ENCODE measurements around the gene SDHAF4.
"Not testable (repeated sequence)": the region's sequence is repeated elsewhere in the genome, so short reads cannot be mapped to it uniquely, and the experiment has no call there.

SDHAF4 gene

DNA sequence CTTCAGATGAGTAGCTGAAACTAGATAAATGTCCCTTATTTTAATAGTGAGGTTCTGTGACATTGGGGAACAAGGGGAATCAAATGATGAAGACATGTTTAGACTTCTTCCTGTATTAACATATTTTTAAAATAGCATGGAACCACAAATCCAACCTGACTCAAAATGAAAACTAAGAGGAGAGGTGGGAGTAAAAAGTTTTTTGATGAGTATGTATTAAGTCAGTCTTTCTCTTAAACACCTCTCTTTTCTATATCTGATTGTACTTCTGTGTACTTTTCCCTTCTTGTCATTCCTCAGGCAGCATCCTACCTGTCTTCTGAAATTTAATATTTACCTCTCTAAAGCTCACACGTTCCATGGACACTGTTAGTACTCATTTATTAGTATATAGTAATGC lies 8.7 kb upstream of the SDHAF4 start:
- no peak for TF ChIP-seq ZFX (IDR thresholded peaks at IDR 0.05)
- TF ChIP-seq, protein P1, sequence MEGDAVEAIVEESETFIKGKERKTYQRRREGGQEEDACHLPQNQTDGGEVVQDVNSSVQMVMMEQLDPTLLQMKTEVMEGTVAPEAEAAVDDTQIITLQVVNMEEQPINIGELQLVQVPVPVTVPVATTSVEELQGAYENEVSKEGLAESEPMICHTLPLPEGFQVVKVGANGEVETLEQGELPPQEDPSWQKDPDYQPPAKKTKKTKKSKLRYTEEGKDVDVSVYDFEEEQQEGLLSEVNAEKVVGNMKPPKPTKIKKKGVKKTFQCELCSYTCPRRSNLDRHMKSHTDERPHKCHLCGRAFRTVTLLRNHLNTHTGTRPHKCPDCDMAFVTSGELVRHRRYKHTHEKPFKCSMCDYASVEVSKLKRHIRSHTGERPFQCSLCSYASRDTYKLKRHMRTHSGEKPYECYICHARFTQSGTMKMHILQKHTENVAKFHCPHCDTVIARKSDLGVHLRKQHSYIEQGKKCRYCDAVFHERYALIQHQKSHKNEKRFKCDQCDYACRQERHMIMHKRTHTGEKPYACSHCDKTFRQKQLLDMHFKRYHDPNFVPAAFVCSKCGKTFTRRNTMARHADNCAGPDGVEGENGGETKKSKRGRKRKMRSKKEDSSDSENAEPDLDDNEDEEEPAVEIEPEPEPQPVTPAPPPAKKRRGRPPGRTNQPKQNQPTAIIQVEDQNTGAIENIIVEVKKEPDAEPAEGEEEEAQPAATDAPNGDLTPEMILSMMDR (conservative IDR thresholded peaks at IDR 0.05), result no peak
- no peak overlapping the region for H3K27ac ChIP-seq

DNA sequence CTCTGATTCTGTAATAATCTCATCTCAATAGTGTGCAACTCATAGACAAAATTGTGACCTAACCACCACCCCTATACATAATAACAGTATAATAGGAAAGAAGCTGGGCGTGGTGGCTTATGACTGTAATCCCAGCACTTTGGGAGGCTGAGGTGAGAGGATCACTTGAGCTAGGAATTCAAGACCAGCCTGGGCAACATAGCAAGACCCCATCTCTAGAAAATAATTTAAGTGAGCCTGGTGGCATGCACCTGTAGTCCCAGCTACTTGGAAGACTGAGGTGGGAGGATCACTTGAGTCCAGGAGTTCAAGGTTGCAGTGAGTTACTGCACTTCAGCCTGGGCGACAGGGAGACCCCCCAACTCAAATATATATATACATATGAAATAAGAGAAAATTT lies 4.3 kb upstream of the SDHAF4 start:
- not testable (repeated sequence) for H3K27ac ChIP-seq

DNA sequence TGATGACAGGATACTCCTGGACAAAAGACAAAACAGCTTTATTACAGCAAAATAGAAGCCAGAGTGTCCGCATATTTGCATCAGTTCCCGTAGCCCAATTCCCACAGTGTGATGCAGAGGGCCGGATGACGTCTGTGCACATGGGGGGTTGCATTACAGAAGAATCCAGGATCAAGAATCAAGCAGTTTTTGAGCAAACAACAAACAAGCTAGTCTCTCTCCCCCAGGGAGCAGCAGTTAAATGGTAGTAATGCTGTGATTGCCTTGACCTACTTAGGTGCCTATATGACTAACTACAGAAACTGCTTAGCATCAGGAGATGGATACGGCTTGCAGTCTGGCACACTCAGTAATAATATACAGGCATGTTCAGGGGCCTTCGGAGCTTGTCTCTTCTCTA lies 3.2 kb upstream of the SDHAF4 start:
- H3K27ac ChIP-seq, result no peak overlapping the region
- no peak for TF ChIP-seq ZFX (IDR thresholded peaks at IDR 0.05)
- TF ChIP-seq, protein P1 (conservative IDR thresholded peaks at IDR 0.05), result no peak

DNA sequence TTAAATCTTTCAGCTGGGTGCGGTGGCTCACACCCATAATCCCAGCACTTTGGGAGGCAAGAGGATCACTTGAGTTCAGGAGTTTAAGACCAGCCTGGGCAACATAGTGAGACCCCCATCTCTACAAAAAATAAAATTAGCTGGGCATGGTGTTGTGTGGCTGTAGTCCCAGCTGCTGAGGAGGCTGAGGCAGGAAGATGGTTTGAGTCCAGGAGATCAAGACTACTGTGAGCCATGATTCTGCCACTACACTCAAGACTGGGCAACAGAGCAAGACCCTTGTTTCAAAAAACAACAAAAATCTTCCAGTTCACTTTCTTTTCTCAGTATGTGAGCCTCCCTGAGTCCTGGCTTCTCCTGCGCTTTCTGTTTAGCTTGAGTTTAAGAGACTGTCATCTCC lies 7.9 kb downstream of the SDHAF4 start:
- no peak overlapping the region for H3K27ac ChIP-seq
- TF ChIP-seq, protein P1 (conservative IDR thresholded peaks at IDR 0.05), result no peak
- TF ChIP-seq ZFX (IDR thresholded peaks at IDR 0.05), result no peak

DNA sequence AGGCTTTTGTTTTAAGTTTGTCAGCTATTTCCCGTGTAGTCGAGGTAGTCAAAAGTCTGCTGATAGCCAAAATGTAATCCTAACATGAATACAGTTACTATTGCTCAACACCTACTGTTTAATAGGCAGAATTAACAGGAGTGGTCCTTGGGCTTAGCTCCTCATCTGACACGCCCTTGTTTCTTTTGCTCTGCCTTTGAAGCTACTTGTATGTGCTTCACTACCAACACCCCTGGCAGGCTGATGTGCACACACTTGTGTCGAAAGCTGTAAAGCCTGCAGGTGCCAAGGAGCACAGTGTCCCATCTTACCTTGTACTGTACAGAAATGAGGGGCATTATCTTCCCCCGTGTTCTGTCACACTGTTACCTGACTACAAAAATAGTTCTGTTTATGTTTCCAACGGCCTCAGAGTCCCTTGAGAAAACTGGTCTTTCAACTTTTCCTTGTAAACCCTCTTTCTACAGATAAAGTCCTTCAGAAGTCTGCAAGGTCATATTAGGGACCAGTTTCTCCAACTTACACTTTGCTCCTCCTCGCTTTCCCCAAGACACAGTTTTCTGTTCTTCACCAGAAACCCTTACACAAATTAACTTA lies 9.3 kb downstream of the SDHAF4 start:
- no peak overlapping the region for H3K27ac ChIP-seq
- TF ChIP-seq, protein P1 (conservative IDR thresholded peaks at IDR 0.05), result no peak
- no peak for TF ChIP-seq ZFX (IDR thresholded peaks at IDR 0.05)

DNA sequence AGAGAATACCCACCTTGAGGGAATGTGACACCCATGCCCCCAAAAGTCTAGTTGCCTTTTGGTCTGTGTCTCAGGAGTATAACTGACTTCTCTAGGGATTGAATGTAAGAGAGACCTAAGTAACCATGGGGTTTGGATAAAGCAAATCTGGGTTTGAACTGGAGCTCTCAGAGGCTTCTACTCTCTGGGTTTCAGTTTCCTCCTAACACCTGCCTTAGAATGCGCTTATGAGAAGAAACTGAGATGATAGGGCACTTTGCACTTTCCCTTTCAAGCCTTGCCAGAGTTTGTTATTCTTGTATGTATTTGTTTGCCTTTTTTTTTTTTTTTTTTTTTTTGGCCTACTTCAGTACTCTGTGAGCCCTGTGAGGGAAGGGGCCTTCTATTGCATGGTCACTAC lies 19.4 kb downstream of the SDHAF4 start:
- TF ChIP-seq ZFX (IDR thresholded peaks at IDR 0.05), result no peak
- TF ChIP-seq, protein P1 (conservative IDR thresholded peaks at IDR 0.05), result no peak

DNA sequence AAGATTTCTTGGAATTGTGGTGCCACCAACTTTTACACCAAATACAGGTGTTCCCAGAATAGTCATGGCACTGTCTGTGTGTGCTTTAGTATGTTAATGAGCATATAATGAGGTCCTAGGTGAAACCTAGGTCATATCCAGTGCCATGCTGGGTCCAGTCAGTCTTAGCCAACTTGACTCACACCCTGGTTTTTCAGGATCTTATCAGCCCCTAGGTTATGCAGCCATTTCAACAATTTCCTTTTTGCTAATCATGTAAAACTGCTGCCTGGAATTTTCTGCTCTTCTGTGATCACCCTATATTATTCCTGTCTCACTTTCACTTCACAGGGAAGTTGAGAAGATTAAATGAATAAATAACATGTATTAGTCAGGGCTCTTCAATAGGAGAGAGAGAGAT lies 23.7 kb downstream of the SDHAF4 start:
- H3K27ac ChIP-seq, result no peak overlapping the region
- no peak for TF ChIP-seq ZFX (IDR thresholded peaks at IDR 0.05)
- TF ChIP-seq, protein P1 (conservative IDR thresholded peaks at IDR 0.05), result no peak

More for the DNA sequence above, 19.4 kb downstream of the SDHAF4 start:
- H3K27ac ChIP-seq, result no peak overlapping the region

DNA sequence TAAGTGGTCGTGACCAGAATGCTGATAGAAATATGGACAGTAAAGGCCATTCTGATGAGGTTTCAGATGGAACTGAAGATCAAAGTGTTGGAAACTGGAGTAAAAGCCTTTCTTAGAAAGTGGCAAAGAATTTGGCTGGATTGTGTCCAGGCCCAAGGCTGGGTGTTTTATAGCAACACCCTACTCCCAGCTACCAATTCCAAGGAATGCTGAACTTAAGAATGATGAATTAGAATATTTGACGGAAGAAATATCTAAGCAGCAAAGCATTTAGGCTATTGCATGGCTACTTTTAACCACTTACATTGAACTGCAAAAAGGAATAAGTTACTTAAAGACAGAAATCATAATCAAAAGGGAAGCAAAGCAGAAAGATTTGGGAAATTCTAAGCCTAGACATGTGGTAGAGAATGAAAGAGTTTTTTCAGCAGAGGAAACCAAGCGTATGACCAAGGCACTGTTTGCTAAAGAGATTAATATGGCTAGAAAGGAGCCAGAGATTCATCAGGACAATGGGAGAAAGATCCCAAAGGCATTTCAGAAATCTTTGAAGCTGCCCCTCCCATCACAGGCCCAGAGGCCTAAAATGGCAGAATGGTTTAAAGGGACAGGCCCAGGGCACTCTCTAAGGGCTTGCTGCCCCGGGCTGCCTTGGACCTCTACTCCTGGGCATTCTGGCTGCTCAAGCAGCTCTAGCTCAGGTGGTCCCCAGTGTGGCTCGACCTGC lies 25.8 kb downstream of the SDHAF4 start:
- TF ChIP-seq, protein P1 (conservative IDR thresholded peaks at IDR 0.05), result no peak
- no peak for TF ChIP-seq ZFX (IDR thresholded peaks at IDR 0.05)
- H3K27ac ChIP-seq, result no peak overlapping the region

All from C4-2B (cell line).